Stimulated activated CD4-positive, alpha-beta T cell treated with anti-CD3 and anti-CD28 coated beads, Interleukin-2, amount 100 ng/mL, for 24 hours (primary cell): ENCODE measurements around the gene IPO8.
A peak's percentile ranks its signal among the peaks of the same experiment; 100 is the strongest.

Experiments
- DNase-seq, 2 donors: peaks; one replicate each; pipeline ENCODE4 v3.0.0-alpha.2; 2020

IPO8 gene

DNA sequence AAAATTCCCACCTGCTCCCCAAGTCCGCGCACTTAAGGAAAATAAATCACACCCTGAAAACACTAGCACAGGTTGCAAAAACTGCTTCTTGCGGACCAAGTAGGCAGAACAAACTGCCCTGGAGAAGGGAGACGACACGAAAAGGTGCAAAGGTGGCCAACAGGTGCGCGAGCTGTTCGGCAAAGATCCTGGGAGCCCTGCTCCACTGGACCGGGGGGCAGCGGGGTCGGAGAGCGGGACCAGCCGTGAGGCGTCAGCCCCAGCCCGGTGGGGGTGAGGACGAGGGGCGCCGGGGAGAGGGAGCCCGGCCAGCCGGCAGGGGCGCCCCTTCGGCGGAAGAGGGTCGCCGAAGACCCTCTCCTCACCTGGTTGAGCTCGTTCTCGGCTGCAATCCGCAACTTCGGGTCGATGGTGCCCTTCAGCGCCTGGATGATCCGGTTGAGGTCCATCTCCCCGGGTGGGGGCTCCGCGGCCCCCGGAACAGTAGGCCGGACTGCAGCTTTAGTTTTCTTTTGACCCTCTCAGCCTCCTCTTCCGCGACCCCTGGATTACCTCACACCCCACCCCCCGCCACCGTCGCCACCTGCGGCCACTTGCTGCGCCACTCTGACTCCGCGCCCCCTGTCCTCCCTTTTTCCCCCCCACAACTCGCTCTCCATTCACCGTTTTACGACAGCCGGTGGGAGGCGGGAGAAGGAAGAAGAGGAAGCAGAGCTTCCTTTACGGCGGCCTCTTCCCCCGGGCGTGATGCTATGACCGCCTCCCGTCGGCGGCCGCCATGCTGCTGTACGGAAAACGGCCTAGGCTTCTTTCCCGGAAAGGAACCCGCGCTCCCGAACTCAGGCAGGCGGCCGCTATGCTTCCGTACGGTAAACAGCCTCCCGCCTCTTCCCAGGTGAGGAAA is at the start of gene IPO8:
Gene IPO8 (minus strand): TSS at position 671 of the 904 bp plus-strand sequence. CDS start 222 bp downstream, at position 449.
- DNase-seq: peak; percentile 86 to 88

DNA sequence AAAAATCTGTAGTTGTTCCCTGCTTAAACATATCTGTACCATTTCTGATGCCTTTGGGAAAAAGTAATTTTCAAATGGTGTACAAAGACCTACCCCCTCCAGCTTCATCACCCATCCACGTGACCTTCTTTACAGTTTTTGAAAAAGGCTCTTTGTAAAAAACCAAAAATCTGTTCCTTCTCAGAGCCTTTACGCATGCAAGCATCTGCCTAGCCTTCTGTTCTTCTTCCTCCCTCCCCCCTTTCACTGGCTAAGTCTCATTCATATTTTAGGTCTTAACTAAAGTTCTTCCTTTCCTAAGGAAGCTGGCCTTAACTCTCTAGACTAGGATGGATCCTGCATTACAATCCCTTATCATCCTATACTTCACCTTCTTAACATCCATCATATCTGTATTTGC is 48.7 kb upstream of the IPO8 start:
- DNase-seq: no peak

DNA sequence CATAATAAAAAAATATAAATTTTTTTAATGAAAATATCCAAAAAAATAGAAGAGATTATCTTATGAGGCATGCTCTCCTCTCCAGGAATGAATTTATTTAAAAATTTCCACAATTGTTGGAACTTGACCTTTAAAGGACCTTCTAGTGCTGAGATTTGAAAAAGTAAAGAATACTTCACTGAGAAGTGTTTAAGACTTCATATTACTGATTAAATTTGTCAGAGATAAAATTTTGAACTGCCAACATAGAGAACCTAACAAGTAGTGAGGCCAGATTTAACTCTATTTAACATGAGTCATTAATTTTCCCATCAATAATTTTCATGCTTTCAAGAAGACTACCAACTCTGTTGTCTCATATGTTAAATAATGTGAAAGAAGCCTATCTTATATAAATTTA is 44.6 kb upstream of the IPO8 start:
- no peak for DNase-seq

- DNase-seq: no peak
Measured at GRCh38 chr12:30739020-30739419, 43.4 kb upstream of the IPO8 start.

- DNase-seq: no peak
Measured at GRCh38 chr12:30732954-30733637, 37.4 kb upstream of the IPO8 start.

DNA sequence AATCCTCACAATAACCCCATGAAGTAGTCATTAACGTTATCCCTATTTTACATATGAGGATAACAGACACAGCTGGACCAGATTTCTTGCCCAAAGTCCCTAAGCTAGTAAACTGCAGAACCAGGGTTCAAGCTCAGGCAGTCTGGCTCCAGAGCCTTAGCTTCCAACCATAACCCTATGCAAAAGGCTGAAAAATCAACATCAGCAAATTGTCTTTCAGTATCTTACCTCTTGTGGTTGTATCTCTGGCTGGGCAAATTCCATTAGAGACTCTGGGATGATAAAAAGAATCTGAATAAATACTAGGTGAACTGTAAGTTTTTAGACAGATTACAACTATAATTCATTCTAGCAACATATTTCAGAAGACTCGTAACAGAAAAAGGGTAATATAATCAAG is 34.3 kb upstream of the IPO8 start:
- no peak for DNase-seq

- DNase-seq: no peak
Measured at GRCh38 chr12:30729547-30729946, 33.9 kb upstream of the IPO8 start.

- DNase-seq: no peak
Measured at GRCh38 chr12:30726647-30727046, 31.0 kb upstream of the IPO8 start.

GRCh38 chr12:30725739-30726138 is 30.1 kb upstream of the IPO8 start:
- no peak for DNase-seq

DNA sequence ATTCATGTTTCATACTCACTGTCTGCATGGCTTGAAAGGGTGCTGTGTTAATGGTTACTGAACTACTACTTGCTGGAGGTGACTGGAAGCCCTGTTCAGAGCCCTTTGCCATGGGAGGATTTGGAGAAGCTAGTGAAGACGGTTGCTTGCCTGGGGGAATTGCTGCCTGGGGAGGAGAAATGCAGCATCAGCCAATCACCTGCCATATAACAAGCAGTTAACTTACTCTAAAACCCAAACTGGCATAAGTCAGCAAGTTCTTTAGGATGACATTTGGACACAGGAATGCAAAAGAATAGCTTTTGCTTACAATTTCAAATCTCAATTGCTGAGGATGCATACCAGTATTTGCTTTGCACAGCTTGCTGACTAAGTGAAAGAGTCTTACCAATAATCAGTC is 23.4 kb upstream of the IPO8 start:
- no peak for DNase-seq

- no peak for DNase-seq
Measured at GRCh38 chr12:30707613-30708342, 12.1 kb upstream of the IPO8 start.

DNA sequence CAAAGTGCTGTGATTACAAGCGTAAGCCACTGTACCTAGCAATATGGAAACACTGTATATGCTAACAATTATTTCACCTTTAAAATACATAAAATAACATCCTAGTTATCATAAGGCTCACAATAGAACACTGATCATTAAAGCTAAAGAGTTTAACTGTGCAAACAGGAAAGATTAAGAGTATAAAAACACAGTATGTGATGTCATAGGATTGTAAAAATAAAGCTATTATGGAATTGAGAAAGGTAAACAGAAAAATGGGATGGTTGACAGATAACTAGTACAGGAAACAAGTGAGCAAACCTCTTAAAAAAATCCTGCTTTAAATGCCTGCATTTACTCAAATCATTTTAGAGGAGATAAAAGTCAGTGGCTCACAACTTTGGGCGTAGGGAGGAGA is 10.8 kb upstream of the IPO8 start:
- DNase-seq: no peak

GRCh38 chr12:30701056-30701455 is 5.4 kb upstream of the IPO8 start:
- no peak for DNase-seq

GRCh38 chr12:30700216-30700900 is 4.7 kb upstream of the IPO8 start:
- DNase-seq: no peak

DNA sequence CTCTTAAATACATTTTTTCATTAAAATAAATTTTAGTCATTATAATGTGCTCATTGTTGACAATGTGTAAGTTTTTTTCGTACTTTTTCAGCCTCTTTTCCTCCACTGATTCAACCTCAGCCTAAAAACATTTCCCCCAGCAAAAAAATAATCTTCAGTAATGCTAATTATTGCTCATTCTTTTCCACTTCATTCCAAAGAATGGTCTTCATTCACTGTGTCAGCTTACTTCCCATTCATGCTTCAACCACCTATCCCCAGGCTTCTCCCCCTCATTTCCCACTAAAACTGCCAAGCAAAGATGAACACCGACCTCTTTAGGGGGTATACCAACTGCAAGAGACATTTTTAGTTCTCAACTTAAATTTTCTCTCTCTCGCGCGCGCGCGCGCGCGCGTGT is 2.7 kb upstream of the IPO8 start:
- DNase-seq: no peak

- DNase-seq: no peak
Measured at GRCh38 chr12:30696943-30697342, 1.3 kb upstream of the IPO8 start.

- DNase-seq: no peak
Measured at GRCh38 chr12:30696486-30696885, 817 bp upstream of the IPO8 start.

- no peak for DNase-seq
Measured at GRCh38 chr12:30696103-30696408, 387 bp upstream of the IPO8 start.

GRCh38 chr12:30694412-30695198 is 1.1 kb downstream of the IPO8 start:
- DNase-seq: peak; percentile 17 to 27

- DNase-seq: no peak
Measured at GRCh38 chr12:30692470-30692869, 3.2 kb downstream of the IPO8 start.

GRCh38 chr12:30691122-30691879 is 4.4 kb downstream of the IPO8 start:
- no peak for DNase-seq
